ENCODE measurements around the gene PRKAR1B. TPM values are rescaled to one million over a fixed set of nuclear protein-coding genes. Genes with fewer than 3 reads are reported as not detected.

PRKAR1B gene
- total RNA-seq, 1 experiment from 2014 or later, result 62.0 TPM

DNA sequence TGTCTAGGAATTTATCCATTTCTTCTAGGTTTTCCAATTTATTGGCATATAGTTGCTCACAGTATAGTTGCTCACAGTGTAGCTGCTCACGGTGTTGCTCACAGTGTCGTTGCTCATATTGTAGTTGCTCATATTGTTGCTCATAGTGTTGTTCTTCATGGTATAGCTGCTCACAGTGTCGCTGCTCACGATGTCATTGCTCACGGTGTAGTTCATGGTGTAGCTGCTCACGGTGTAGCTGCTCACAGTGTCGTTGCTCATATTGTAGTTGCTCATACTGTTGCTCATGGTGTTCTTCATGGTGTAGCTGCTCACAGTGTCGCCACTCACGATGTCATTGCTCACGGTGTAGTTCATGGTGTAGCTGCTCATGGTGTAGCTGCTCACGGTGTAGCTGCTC lies 7.7 kb upstream of the PRKAR1B start:
- no peak for ATAC-seq
- no TSS peak for BruUV-seq (replicated peaks)
- TF ChIP-seq, protein P1, sequence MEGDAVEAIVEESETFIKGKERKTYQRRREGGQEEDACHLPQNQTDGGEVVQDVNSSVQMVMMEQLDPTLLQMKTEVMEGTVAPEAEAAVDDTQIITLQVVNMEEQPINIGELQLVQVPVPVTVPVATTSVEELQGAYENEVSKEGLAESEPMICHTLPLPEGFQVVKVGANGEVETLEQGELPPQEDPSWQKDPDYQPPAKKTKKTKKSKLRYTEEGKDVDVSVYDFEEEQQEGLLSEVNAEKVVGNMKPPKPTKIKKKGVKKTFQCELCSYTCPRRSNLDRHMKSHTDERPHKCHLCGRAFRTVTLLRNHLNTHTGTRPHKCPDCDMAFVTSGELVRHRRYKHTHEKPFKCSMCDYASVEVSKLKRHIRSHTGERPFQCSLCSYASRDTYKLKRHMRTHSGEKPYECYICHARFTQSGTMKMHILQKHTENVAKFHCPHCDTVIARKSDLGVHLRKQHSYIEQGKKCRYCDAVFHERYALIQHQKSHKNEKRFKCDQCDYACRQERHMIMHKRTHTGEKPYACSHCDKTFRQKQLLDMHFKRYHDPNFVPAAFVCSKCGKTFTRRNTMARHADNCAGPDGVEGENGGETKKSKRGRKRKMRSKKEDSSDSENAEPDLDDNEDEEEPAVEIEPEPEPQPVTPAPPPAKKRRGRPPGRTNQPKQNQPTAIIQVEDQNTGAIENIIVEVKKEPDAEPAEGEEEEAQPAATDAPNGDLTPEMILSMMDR (IDR thresholded peaks at IDR 0.05), result no peak
- TF ChIP-seq, protein P2, sequence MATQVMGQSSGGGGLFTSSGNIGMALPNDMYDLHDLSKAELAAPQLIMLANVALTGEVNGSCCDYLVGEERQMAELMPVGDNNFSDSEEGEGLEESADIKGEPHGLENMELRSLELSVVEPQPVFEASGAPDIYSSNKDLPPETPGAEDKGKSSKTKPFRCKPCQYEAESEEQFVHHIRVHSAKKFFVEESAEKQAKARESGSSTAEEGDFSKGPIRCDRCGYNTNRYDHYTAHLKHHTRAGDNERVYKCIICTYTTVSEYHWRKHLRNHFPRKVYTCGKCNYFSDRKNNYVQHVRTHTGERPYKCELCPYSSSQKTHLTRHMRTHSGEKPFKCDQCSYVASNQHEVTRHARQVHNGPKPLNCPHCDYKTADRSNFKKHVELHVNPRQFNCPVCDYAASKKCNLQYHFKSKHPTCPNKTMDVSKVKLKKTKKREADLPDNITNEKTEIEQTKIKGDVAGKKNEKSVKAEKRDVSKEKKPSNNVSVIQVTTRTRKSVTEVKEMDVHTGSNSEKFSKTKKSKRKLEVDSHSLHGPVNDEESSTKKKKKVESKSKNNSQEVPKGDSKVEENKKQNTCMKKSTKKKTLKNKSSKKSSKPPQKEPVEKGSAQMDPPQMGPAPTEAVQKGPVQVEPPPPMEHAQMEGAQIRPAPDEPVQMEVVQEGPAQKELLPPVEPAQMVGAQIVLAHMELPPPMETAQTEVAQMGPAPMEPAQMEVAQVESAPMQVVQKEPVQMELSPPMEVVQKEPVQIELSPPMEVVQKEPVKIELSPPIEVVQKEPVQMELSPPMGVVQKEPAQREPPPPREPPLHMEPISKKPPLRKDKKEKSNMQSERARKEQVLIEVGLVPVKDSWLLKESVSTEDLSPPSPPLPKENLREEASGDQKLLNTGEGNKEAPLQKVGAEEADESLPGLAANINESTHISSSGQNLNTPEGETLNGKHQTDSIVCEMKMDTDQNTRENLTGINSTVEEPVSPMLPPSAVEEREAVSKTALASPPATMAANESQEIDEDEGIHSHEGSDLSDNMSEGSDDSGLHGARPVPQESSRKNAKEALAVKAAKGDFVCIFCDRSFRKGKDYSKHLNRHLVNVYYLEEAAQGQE (IDR thresholded peaks at IDR 0.05; ENCODE audit: insufficient read depth in 1 of 2, low read depth in 2 of 2, low read length in 1 of 2), result no peak
- TF ChIP-seq TCF7L2 (IDR thresholded peaks at IDR 0.05; ENCODE audit: low read depth, low read length) (no peak), SIN3A (IDR thresholded peaks at IDR 0.05; ENCODE audit: borderline replicate concordance, insufficient read depth, low read depth, low read length) (no peak), POLR2AphosphoS5 (IDR thresholded peaks at IDR 0.05; ENCODE audit: low read depth, low read length) (no peak)
- CTCF ChIA-PET, result no interaction called here
- Histone ChIP-seq H3K36me3 (ENCODE audit: control insufficient read depth, insufficient read depth, low read length) (no peaks in the 10 kb centered on the region), H3K4me3 (ENCODE audit: low read depth in 2 of 2, low read length in 2 of 2) (no peak overlapping the region), H3K9me3 (ENCODE audit: control insufficient read depth, insufficient read depth, low read depth, low read length) (peaks cover 11% of the 10 kb centered on the region; the same call in 1 of the 2 replicates), H3K27ac (ENCODE audit: low read length) (no peak overlapping the region), H3K27me3 (ENCODE audit: control insufficient read depth, insufficient read depth, low read length) (no peaks in the 10 kb centered on the region), H3K4me1 (ENCODE audit: control insufficient read depth, insufficient read depth, low read length) (peaks cover 27% of the 10 kb centered on the region)
- in situ Hi-C loops (cut with HindIII; ENCODE audit: low pct_unique_long_range_greater_than_20kb, low sequenced_read_pairs) (no loop called here), intact Hi-C loops (cut with micrococcal nuclease; ENCODE audit: unreplicated experiment) (no loop called here)
- no peak for DNase-seq (ENCODE audit: low read depth, low spot score)
- POLR2A ChIA-PET, result no interaction called here

DNA sequence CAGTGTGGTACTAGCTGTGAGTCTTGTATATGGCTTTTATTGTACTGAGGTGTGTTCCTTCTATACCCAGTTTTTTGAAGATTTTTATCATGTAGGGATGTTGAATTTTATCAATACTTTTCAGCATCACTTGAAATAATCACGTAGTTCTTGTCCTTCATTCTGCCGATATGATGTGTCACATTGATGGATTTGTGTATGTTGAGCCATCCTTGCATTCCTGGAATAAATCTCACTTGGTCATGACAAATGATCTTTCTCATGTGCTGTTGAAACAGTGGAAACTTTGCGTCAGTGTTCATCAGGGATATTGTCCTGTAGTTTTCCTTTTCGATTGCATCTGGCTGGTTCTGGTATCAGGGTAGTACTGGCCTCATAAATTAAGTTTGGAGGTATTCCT lies 7.1 kb upstream of the PRKAR1B start:
- ChIA-PET POLR2A (no interaction called here), CTCF (no interaction called here)
- H3K36me3 ChIP-seq (ENCODE audit: control insufficient read depth, insufficient read depth, low read length), result no peaks in the 10 kb centered on the region
- H3K27ac ChIP-seq (ENCODE audit: low read length), result no peak overlapping the region
- H3K27me3 ChIP-seq (ENCODE audit: control insufficient read depth, insufficient read depth, low read length), result no peaks in the 10 kb centered on the region
- ATAC-seq, result no peak
- TSS peak; percentile 30 for BruUV-seq (replicated peaks)
- peaks cover 11% of the 10 kb centered on the region; the same call in 1 of the 2 replicates for H3K9me3 ChIP-seq (ENCODE audit: control insufficient read depth, insufficient read depth, low read depth, low read length)
- intact Hi-C loops (cut with micrococcal nuclease; ENCODE audit: unreplicated experiment), result no loop called here
- H3K4me1 ChIP-seq (ENCODE audit: control insufficient read depth, insufficient read depth, low read length), result peaks cover 27% of the 10 kb centered on the region
- no peak overlapping the region for H3K4me3 ChIP-seq (ENCODE audit: low read depth in 2 of 2, low read length in 2 of 2)
- in situ Hi-C loops (cut with HindIII; ENCODE audit: low pct_unique_long_range_greater_than_20kb, low sequenced_read_pairs), result no loop called here
- TF ChIP-seq, protein P1 (IDR thresholded peaks at IDR 0.05), result no peak
- no peak for TF ChIP-seq SIN3A (IDR thresholded peaks at IDR 0.05; ENCODE audit: borderline replicate concordance, insufficient read depth, low read depth, low read length)
- no peak for TF ChIP-seq TCF7L2 (IDR thresholded peaks at IDR 0.05; ENCODE audit: low read depth, low read length)
- no peak for TF ChIP-seq POLR2AphosphoS5 (IDR thresholded peaks at IDR 0.05; ENCODE audit: low read depth, low read length)
- TF ChIP-seq, protein P2 (IDR thresholded peaks at IDR 0.05; ENCODE audit: insufficient read depth in 1 of 2, low read depth in 2 of 2, low read length in 1 of 2), result no peak
- no peak for DNase-seq (ENCODE audit: low read depth, low spot score)
